Smooth muscle cell (in vitro differentiated cells): Measurements from ENCODE around the gene RFWD3. TPM values are rescaled to one million over a fixed set of nuclear protein-coding genes. Genes with fewer than 3 reads are reported as not detected.

Experiments
- DNase-seq: peaks from one replicate; lab custom pipeline; 2025; ENCODE audit not compliant: unreplicated experiment; lab: John Stamatoyannopoulos, UW
- H2AFZ ChIP-seq: fragments of 200-600 bp; sonication (generic); 2 replicates; pipeline ENCODE4 v1.6.0; 2016; ENCODE audit warnings: antibody characterized with exemption, low read depth, mild to moderate bottlenecking
- H3F3A ChIP-seq: fragments of 200-600 bp; sonication (generic); 2 replicates; pipeline ENCODE4 v1.6.0; 2017; ENCODE audit warnings: antibody characterized with exemption, low read depth
- H3K27ac ChIP-seq: fragments of 200-600 bp; sonication (generic); 2 replicates; pipeline ENCODE4 v1.5.1; 2016; ENCODE audit warnings: low read depth, mild to moderate bottlenecking
- H3K27me3 ChIP-seq: fragments of 200-600 bp; sonication (generic); 2 replicates; pipeline ENCODE4 v1.6.1; 2016; ENCODE audit warnings: low read depth, mild to moderate bottlenecking
- H3K36me3 ChIP-seq: fragments of 200-600 bp; sonication (generic); 2 replicates; pipeline ENCODE4 v1.5.1; 2016; ENCODE audit warnings: low read depth
- H3K4me1 ChIP-seq: fragments of 200-600 bp; sonication (generic); 2 replicates; pipeline ENCODE4 v1.5.1; 2016; ENCODE audit warnings: low read depth
- H3K4me2 ChIP-seq: fragments of 200-600 bp; sonication (generic); 2 replicates; pipeline ENCODE4 v1.6.0; 2016; ENCODE audit warnings: mild to moderate bottlenecking
- H3K4me3 ChIP-seq: fragments of 200-600 bp; sonication (generic); 2 replicates; pipeline ENCODE4 v1.5.1; 2016; ENCODE audit warnings: mild to moderate bottlenecking
- H3K79me2 ChIP-seq: fragments of 200-600 bp; sonication (generic); 2 replicates; pipeline ENCODE4 v1.6.0; 2016; ENCODE audit warnings: low read depth, mild to moderate bottlenecking
- H3K9ac ChIP-seq: fragments of 200-600 bp; sonication (generic); 2 replicates; pipeline ENCODE4 v1.6.0; 2016; ENCODE audit warnings: low read depth
- H3K9me3 ChIP-seq: fragments of 200-600 bp; sonication (generic); replicated peaks from 2 replicates; pipeline ENCODE4 v1.5.1; 2016; ENCODE audit warnings: low read depth
- H4K20me1 ChIP-seq: fragments of 200-600 bp; sonication (generic); 2 replicates; pipeline ENCODE4 v1.6.0; 2016; ENCODE audit warnings: low read depth
- CTCF ChIP-seq: fragments of 200-600 bp; sonication (generic); IDR thresholded peaks from 2 replicates; pipeline ENCODE4 v1.5.1; 2017; ENCODE audit warnings: borderline replicate concordance, mild to moderate bottlenecking, antibody characterized with exemption; ENCODE audit not compliant: insufficient read depth, poor library complexity, severe bottlenecking
- WGBS: methylation state at CpG from one replicate; pipeline ENCODE4 v1.1.7; 2016; ENCODE audit warnings: low lambda C conversion rate; 5-methylcytosine and 5-hydroxymethylcytosine counted together
- polyA plus RNA-seq: library from polyadenylated mRNA; unstranded; fragments of >200 nt; fragmentation: Nextera tagmentation; extraction: Ambion mirVana; gene quantifications from 2 replicates; pipeline ENCODE4 v1.2.1, GENCODE V29; 2016
- total RNA-seq: library from RNA; depleted of rRNA; stranded (reverse); fragments of >200 nt; gene quantifications from 2 replicates; pipeline ENCODE4 v1.2.3, GENCODE V29; 2014

The RFWD3 gene
- total and polyA plus RNA-seq, 2 experiments from 2014 or later = 8.4 to 13.9 TPM

DNA sequence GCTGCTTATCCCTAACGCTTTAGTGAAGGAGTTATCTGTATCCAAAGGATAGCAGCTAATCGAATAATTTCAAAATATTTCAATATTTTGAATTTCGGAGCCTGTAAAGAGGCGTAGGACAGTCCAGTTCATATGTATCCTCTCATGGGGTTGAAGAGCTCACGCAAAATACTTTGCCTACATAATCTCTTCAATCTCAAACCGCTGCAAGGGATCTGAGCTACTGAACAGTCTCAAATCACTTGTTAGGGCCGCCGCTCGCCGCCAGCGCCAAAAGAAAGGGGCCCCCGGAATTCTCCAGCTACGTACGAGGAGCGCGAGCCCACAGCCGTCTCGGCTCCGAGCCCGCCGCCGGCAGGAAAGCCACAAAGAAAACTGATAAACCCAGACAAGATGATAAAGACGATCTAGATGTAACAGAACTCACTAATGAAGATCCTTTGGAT is 601 bp upstream of the RFWD3 start:
- TF ChIP-seq CTCF = no peak
- Histone ChIP-seq H3K27ac (peak overlapping the region; percentile 56), H3K4me1 (peaks cover 6% of the 10 kb centered on the region), H3K4me2 (peak overlapping the region; percentile 98), H3K27me3 (no peaks in the 10 kb centered on the region), H4K20me1 (peaks cover 12% of the 10 kb centered on the region), H3K9ac (peak overlapping the region; percentile 58), H3K4me3 (peak overlapping the region; percentile 92), H3K9me3 (no peaks in the 10 kb centered on the region), H3K79me2 (peaks cover 36% of the 10 kb centered on the region), H3F3A (peaks cover 4% of the 10 kb centered on the region), H3K36me3 (no peaks in the 10 kb centered on the region), H2AFZ (peak overlapping the region; percentile 97)
- peak; percentile 3 for DNase-seq
- WGBS = 1% methylated on average over 23 of the region's 23 CpGs

DNA sequence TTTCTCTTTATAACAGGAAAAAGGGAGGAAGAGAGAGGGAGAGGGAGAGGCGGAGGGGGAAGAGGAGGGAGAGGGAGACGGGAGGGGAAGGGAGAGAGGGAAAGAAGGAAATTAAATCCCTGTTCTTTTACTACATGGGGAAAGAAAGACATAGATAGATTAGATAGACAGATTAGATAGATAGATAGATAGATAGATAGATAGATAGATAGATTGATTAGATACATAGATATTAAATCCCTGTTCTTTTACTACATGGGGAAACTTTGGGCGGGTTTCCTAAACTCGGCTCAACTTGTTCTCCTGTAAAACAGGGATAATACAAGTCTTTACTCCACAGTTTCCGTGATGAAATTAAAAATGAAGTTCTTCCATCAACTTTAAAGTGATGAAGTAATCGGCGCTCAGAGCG is 661 bp downstream of the RFWD3 start:
- peak overlapping the region; percentile 85 for H3K4me2 ChIP-seq
- H3K9me3 ChIP-seq = no peaks in the 10 kb centered on the region
- peak overlapping the region; percentile 92 for H3K4me3 ChIP-seq
- H3K4me1 ChIP-seq = peaks cover 6% of the 10 kb centered on the region
- peak overlapping the region; percentile 54 for H2AFZ ChIP-seq
- H3K27me3 ChIP-seq = no peaks in the 10 kb centered on the region
- peaks cover 48% of the 10 kb centered on the region for H3K79me2 ChIP-seq
- peaks cover 4% of the 10 kb centered on the region for H3F3A ChIP-seq
- no peak for TF ChIP-seq CTCF
- DNase-seq = no peak
- 6% methylated on average over 8 of the region's 8 CpGs for WGBS
- peak overlapping the region; percentile 62 for H3K27ac ChIP-seq
- H4K20me1 ChIP-seq = peaks cover 24% of the 10 kb centered on the region
- peaks cover 10% of the 10 kb centered on the region for H3K36me3 ChIP-seq
- peak overlapping the region; percentile 89 for H3K9ac ChIP-seq

GRCh38 chr16:74661064-74661463 is 5.6 kb downstream of the RFWD3 start:
- H3K9me3 ChIP-seq = no peaks in the 10 kb centered on the region
- no peaks in the 10 kb centered on the region for H3K27me3 ChIP-seq
- H2AFZ ChIP-seq = no peak overlapping the region
- H3K4me3 ChIP-seq = no peak overlapping the region
- peaks cover 6% of the 10 kb centered on the region for H3K4me1 ChIP-seq
- H3K79me2 ChIP-seq = peaks cover 72% of the 10 kb centered on the region
- no peak overlapping the region for H3K9ac ChIP-seq
- H3K4me2 ChIP-seq = no peak overlapping the region
- DNase-seq = no peak
- H3K36me3 ChIP-seq = peaks cover 21% of the 10 kb centered on the region
- H3K27ac ChIP-seq = no peak overlapping the region
- peaks cover 8% of the 10 kb centered on the region for H3F3A ChIP-seq
- WGBS = 99% methylated on average over 5 of the region's 5 CpGs
- TF ChIP-seq CTCF = no peak
- peaks cover 71% of the 10 kb centered on the region for H4K20me1 ChIP-seq

- H2AFZ ChIP-seq = no peak overlapping the region
- no peak overlapping the region for H3K4me2 ChIP-seq
- no peak overlapping the region for H3K27ac ChIP-seq
- 92% methylated on average over 4 of the region's 4 CpGs for WGBS
- peaks cover 70% of the 10 kb centered on the region for H3K79me2 ChIP-seq
- H4K20me1 ChIP-seq = peaks cover 71% of the 10 kb centered on the region
- H3K36me3 ChIP-seq = peaks cover 21% of the 10 kb centered on the region
- no peak for TF ChIP-seq CTCF
- no peaks in the 10 kb centered on the region for H3K27me3 ChIP-seq
- DNase-seq = no peak
- H3K4me3 ChIP-seq = no peak overlapping the region
- H3K4me1 ChIP-seq = no peaks in the 10 kb centered on the region
- H3F3A ChIP-seq = peaks cover 13% of the 10 kb centered on the region
- no peaks in the 10 kb centered on the region for H3K9me3 ChIP-seq
- no peak overlapping the region for H3K9ac ChIP-seq
These were observed 6.3 kb downstream of the RFWD3 start for GRCh38 chr16:74660383-74660782.
